Glutamatergic neuron (in vitro differentiated cells): ENCODE data around the gene TM4SF20. TPM values are rescaled to one million over a fixed set of nuclear protein-coding genes. Genes with fewer than 3 reads are reported as not detected.
A peak's percentile ranks its signal among the peaks of the same experiment; 100 is the strongest.

Experiments used
- DNase-seq: peaks from one replicate; pipeline ENCODE4 v3.0.0; 2022
- H3K27ac Mint-ChIP-seq: one replicate; pipeline ENCODE4 v1.8.0; 2020; ENCODE audit warnings: mild to moderate bottlenecking, mixed read lengths, inconsistent platforms; ENCODE audit not compliant: unreplicated experiment
- H3K27me3 Mint-ChIP-seq: one replicate; pipeline ENCODE4 v1.8.0; 2020; ENCODE audit warnings: mild to moderate bottlenecking, moderate library complexity, mixed read lengths, inconsistent platforms; ENCODE audit not compliant: unreplicated experiment
- H3K36me3 Mint-ChIP-seq: one replicate; pipeline ENCODE4 v1.8.0; 2020; ENCODE audit warnings: mild to moderate bottlenecking, mixed read lengths, inconsistent platforms; ENCODE audit not compliant: unreplicated experiment
- H3K4me1 Mint-ChIP-seq: one replicate; pipeline ENCODE4 v1.8.0; 2020; ENCODE audit warnings: mild to moderate bottlenecking, low read depth, mixed read lengths, inconsistent platforms; ENCODE audit not compliant: unreplicated experiment
- H3K4me3 Mint-ChIP-seq: one replicate; pipeline ENCODE4 v1.8.0; 2020; ENCODE audit warnings: mild to moderate bottlenecking, mixed read lengths, inconsistent platforms; ENCODE audit not compliant: unreplicated experiment
- H3K9me3 Mint-ChIP-seq: one replicate; pipeline ENCODE4 v1.8.0; 2020; ENCODE audit warnings: mild to moderate bottlenecking, moderate library complexity, mixed read lengths, inconsistent platforms; ENCODE audit not compliant: unreplicated experiment
- total RNA-seq: library from RNA; stranded (reverse); fragmentation: NEBNext Ultra II Directional; extraction: Animal tissue kit (Norgen Biotek cat#: 25700); gene quantifications from one replicate; pipeline ENCODE4 v1.2.1, GENCODE V29; 2021; ENCODE audit not compliant: unreplicated experiment
- TF ChIP-seq, protein P1 (sequence below): fragments of 200-600 bp; sonication (generic); IDR thresholded peaks from one replicate; pipeline ENCODE4 v1.5.0; 2021; ENCODE audit not compliant: partially characterized antibody, unreplicated experiment

Gene TM4SF20
- total RNA-seq, 1 donor from 2014 or later = not detected

DNA sequence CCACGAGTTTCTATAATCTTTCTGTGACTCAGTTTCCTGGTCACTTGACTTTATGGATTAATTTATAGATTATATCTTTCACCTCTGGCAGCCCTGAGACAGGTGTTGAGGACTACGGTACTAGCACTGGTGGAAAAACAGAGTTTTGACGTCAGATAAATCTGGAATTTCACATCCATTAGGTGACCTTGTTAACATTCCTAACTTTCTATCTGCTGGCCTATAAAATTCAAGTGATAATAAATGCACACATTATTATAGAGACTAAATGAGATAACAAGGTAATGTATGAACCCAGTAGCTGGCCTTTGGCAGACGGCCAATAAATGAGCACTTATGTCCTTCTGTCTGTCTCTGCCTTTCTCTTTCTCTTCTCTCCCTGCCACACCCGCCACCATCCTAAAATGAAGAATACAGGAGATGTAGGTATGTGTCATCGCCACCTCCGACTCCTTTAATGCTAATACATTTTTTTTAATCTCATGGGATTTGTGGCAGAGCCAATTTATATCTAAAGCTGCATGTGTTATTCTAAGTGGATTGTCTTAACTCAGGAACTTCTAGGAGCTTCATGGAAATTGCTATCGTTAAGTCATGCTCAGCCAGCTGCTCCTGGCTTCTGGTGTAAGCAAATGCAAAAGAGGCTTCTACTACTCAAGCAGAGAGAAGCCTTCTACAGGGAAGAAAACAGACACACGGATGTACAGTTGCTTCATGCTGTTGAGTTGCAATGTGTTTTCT is 2.3 kb downstream of the TM4SF20 start:
- Mint-ChIP-seq H3K36me3 (no peaks in the 10 kb centered on the region), H3K4me3 (no peak overlapping the region), H3K27ac (peak overlapping the region; percentile 57), H3K9me3 (no peaks in the 10 kb centered on the region), H3K4me1 (peaks cover 17% of the 10 kb centered on the region), H3K27me3 (no peaks in the 10 kb centered on the region)
- TF ChIP-seq, protein P1, sequence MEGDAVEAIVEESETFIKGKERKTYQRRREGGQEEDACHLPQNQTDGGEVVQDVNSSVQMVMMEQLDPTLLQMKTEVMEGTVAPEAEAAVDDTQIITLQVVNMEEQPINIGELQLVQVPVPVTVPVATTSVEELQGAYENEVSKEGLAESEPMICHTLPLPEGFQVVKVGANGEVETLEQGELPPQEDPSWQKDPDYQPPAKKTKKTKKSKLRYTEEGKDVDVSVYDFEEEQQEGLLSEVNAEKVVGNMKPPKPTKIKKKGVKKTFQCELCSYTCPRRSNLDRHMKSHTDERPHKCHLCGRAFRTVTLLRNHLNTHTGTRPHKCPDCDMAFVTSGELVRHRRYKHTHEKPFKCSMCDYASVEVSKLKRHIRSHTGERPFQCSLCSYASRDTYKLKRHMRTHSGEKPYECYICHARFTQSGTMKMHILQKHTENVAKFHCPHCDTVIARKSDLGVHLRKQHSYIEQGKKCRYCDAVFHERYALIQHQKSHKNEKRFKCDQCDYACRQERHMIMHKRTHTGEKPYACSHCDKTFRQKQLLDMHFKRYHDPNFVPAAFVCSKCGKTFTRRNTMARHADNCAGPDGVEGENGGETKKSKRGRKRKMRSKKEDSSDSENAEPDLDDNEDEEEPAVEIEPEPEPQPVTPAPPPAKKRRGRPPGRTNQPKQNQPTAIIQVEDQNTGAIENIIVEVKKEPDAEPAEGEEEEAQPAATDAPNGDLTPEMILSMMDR = no peak
- no peak for DNase-seq

GRCh38 chr2:227374158-227374557 is 4.9 kb downstream of the TM4SF20 start:
- Mint-ChIP-seq H3K27ac (no peak overlapping the region), H3K9me3 (no peaks in the 10 kb centered on the region), H3K4me3 (no peak overlapping the region), H3K27me3 (no peaks in the 10 kb centered on the region), H3K36me3 (no peaks in the 10 kb centered on the region), H3K4me1 (peaks cover 19% of the 10 kb centered on the region)
- DNase-seq = no peak
- TF ChIP-seq, protein P1 = no peak

DNA sequence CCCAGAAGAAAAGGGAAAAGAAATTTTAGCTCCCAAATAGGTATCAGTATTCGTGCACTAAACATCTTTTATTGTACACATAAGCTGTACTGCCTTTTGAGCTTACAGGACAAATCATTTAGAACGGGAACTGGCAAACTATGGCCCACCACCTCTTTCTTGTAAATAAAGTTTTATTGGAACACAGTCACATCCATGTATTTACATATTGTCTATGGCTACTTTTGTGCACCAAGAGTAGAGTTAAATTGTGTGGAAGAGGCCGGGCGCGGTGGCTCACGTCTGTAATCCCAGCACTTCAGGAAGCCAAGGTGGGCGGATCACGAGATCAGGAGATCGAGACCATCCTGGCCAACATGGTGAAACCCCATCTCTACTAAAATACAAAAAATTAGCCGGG is 5.7 kb downstream of the TM4SF20 start:
- TF ChIP-seq, protein P1 = no peak
- Mint-ChIP-seq H3K9me3 (no peaks in the 10 kb centered on the region), H3K4me1 (peaks cover 19% of the 10 kb centered on the region), H3K27me3 (no peaks in the 10 kb centered on the region), H3K4me3 (no peak overlapping the region), H3K36me3 (no peaks in the 10 kb centered on the region), H3K27ac (no peak overlapping the region)
- no peak for DNase-seq

DNA sequence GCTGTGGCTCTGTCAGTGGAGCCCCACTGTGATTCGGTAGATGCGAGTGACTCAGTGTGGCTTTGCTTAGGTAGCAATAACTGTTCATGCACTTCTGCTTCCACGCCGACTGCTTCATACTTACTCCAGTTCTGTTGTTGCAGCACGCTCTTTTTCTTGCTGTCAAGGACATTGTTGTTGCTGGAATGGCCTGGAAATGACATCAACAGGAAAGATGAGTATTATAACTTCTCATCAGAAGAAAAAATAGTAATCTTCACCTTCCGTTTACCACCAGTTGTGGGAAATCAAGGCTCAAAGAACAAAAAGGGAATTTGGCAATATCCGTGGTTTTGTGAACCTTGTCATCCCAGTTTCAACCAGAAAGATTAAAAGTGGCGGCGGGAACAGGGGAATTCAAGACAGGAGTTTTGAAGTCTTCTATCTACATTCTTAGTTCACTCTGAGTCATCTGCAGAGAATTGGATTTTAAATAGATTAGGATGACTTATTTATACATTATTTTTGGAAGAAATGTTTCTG is 8.3 kb downstream of the TM4SF20 start:
- DNase-seq = no peak
- peaks cover 2% of the 10 kb centered on the region for H3K4me1 Mint-ChIP-seq
- H3K36me3 Mint-ChIP-seq = no peaks in the 10 kb centered on the region
- no peaks in the 10 kb centered on the region for H3K27me3 Mint-ChIP-seq
- TF ChIP-seq, protein P1 = no peak
- H3K4me3 Mint-ChIP-seq = no peak overlapping the region
- no peaks in the 10 kb centered on the region for H3K9me3 Mint-ChIP-seq
- H3K27ac Mint-ChIP-seq = no peak overlapping the region

DNA sequence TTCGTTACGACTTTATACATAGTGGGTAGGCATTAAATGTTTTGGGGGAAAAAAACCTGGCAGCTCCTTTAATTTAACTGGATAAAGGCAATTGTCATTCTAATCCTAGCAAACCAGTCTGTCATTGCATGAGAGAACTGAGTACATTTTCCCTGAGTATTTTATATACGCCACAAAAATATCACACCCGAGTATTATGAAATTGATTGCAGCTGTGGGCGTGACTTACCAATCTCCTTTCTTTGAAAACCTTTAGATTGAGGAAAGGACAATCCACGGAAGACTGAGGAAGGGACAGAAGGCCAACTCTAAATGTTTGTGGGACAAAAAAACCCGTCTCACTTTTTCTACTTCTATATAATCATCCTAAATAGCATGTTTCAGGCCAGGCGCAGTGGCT is 9.0 kb downstream of the TM4SF20 start:
- no peak overlapping the region for H3K4me3 Mint-ChIP-seq
- no peaks in the 10 kb centered on the region for H3K9me3 Mint-ChIP-seq
- H3K27ac Mint-ChIP-seq = no peak overlapping the region
- TF ChIP-seq, protein P1 = no peak
- H3K36me3 Mint-ChIP-seq = no peaks in the 10 kb centered on the region
- H3K27me3 Mint-ChIP-seq = no peaks in the 10 kb centered on the region
- no peak for DNase-seq
- H3K4me1 Mint-ChIP-seq = peaks cover 3% of the 10 kb centered on the region
